Body of pancreas (tissue), 4 donors: ENCODE results near the gene TBC1D24. TPM values are rescaled to one million over a fixed set of nuclear protein-coding genes. Genes with fewer than 3 reads are reported as not detected.

Experiments used
- ATAC-seq: fragments of 150-250 bp; one replicate; pipeline ENCODE4 v1.9.1; 2016
- DNase-seq, 4 donors: peaks; one replicate each; pipeline ENCODE4 v3.0.0-alpha.2; 2019
- H3K27ac ChIP-seq, 4 donors: fragments of 200-600 bp; sonication (generic); 1 replicate in 3 of 4; 2 replicates in 1 of 4; pipeline versions ENCODE4 v1.5.1 to v1.6.1; 2016 to 2019; ENCODE audit warnings: mild to moderate bottlenecking in 1 of 4, mixed read lengths in 1 of 4, moderate library complexity in 1 of 4
- H3K27me3 ChIP-seq, 2 donors: fragments of 200-600 bp; sonication (generic); one replicate each; pipeline ENCODE4 v1.6.0; 2016; ENCODE audit warnings: mild to moderate bottlenecking in 1 of 2
- H3K36me3 ChIP-seq, 2 donors: fragments of 200-600 bp; sonication (generic); replicated peaks in 1 of 2; 2 replicates each; pipeline ENCODE4 v1.5.1; 2016; ENCODE audit warnings: low read depth in 2 of 2; ENCODE audit not compliant: insufficient read depth in 1 of 2
- H3K4me1 ChIP-seq: fragments of 200-600 bp; sonication (generic); one replicate; pipeline ENCODE4 v1.6.0; 2016
- H3K4me3 ChIP-seq, 2 donors: fragments of 200-600 bp; sonication (generic); 1 replicate in 1 of 2; 2 replicates in 1 of 2; pipeline ENCODE4 v1.5.1; 2016 to 2019
- H3K9me3 ChIP-seq, 3 donors: fragments of 200-600 bp; sonication (generic); 1 replicate in 2 of 3; 2 replicates in 1 of 3; pipeline ENCODE4 v1.5.1; 2016
- POLR2A ChIP-seq, 3 donors: fragments of 450-650 bp; IDR thresholded peaks; one replicate each; pipeline ENCODE4 v1.6.1; 2016; ENCODE audit warnings: antibody characterized with exemption in 3 of 3, mild to moderate bottlenecking in 2 of 3
- WGBS, 2 donors: methylation state at CpG; one replicate each; pipeline ENCODE4 v1.1.5; 2017; 5-methylcytosine and 5-hydroxymethylcytosine counted together
- intact Hi-C: fragments of 100-400 bp; cut with DNase I; formaldehyde crosslinking; loops from one replicate; pipeline ENCODE4 v1.15.1; 2023
- total RNA-seq, 2 donors: library from RNA; depleted of rRNA; stranded (reverse); fragments of >200 nt; gene quantifications; one replicate each; pipeline ENCODE4 v1.1.0, GENCODE V29; 2016
- TF ChIP-seq, protein P1 (sequence below), 7 experiments: fragments of 450-650 bp in 4 of 7; fragments of 200-600 bp in 3 of 7; sonication (generic) in 3 of 7; IDR thresholded peaks; one replicate each; pipeline ENCODE4 v1.5.1; 2016 to 2019; ENCODE audit warnings: antibody characterized with exemption in 7 of 7

Gene TBC1D24
- total RNA-seq, 2 donors from 2014 or later = 18.7 to 30.0 TPM

DNA sequence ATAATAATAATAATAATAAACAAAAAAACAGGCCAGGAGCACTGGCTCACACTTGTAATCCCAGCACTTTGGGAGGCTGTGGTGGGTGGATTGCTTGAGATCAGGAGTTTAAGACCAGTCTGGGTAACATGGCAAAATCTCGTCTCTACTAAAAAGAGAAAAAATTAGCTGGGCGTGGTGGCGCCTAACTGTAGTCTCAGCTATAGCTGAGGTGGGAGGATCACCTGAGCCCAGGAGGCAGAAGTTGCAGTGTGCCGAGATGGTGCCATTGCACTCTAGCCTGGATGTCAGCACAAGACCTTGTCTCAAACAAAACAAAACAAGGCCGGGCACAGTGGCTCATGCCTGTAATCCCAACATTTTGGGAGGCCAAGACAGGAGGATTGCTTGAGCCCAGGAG lies 20.1 kb downstream of the TBC1D24 start:
- WGBS, 2 donors = 84 to 91% methylated on average over 5 of the region's 5 CpGs
- Histone ChIP-seq H3K4me3 (no peak overlapping the region), H3K27me3 (no peaks in the 10 kb centered on the region), H3K9me3 (no peaks in the 10 kb centered on the region), H3K27ac (no peak overlapping the region), H3K4me1 (peaks cover 44% of the 10 kb centered on the region), H3K36me3 (peaks cover 0 to 1% of the 10 kb centered on the region in 2 donors)
- no peak for ATAC-seq
- TF ChIP-seq, protein P1, sequence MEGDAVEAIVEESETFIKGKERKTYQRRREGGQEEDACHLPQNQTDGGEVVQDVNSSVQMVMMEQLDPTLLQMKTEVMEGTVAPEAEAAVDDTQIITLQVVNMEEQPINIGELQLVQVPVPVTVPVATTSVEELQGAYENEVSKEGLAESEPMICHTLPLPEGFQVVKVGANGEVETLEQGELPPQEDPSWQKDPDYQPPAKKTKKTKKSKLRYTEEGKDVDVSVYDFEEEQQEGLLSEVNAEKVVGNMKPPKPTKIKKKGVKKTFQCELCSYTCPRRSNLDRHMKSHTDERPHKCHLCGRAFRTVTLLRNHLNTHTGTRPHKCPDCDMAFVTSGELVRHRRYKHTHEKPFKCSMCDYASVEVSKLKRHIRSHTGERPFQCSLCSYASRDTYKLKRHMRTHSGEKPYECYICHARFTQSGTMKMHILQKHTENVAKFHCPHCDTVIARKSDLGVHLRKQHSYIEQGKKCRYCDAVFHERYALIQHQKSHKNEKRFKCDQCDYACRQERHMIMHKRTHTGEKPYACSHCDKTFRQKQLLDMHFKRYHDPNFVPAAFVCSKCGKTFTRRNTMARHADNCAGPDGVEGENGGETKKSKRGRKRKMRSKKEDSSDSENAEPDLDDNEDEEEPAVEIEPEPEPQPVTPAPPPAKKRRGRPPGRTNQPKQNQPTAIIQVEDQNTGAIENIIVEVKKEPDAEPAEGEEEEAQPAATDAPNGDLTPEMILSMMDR (IDR thresholded peaks at IDR 0.05) = no peak
- TF ChIP-seq POLR2A (IDR thresholded peaks at IDR 0.05) = no peak
- intact Hi-C loops = loop anchor here (5.0 to 10.0 kb wide), 3 partner anchors 60 to 223 kb away; no protein-coding TSS in a partner anchor
- DNase-seq = no peak

DNA sequence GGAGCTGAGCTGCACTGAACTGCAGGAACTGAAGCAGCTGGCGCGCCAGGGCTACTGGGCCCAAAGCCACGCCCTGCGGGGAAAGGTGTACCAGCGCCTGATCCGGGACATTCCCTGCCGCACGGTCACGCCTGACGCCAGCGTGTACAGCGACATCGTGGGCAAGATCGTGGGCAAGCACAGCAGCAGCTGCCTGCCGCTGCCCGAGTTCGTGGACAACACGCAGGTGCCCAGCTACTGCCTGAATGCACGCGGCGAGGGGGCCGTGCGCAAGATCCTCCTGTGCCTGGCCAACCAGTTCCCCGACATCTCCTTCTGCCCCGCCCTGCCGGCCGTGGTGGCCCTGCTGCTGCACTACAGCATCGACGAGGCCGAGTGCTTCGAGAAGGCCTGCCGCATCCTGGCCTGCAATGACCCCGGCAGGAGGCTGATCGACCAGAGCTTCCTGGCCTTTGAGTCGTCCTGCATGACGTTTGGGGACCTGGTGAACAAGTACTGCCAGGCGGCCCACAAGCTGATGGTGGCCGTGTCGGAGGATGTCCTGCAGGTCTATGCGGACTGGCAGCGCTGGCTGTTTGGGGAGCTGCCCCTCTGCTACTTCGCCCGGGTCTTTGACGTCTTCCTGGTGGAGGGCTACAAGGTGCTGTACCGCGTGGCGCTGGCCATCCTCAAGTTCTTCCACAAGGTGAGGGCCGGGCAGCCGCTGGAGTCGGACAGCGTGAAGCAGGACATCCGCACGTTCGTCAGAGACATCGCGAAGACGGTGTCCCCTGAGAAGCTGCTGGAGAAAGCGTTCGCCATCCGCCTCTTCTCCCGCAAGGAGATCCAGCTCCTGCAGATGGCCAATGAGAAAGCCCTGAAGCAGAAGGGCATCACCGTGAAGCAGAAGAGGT lies 21.5 kb downstream of the TBC1D24 start:
- Histone ChIP-seq H3K27me3 (no peaks in the 10 kb centered on the region), H3K27ac (peak overlapping the region in 2 of 4 donors; percentile 71), H3K4me3 (no peak overlapping the region), H3K4me1 (peaks cover 58% of the 10 kb centered on the region), H3K36me3 (peaks cover 0 to 1% of the 10 kb centered on the region in 2 donors), H3K9me3 (no peaks in the 10 kb centered on the region)
- WGBS, 2 donors = 94 to 96% methylated on average over 30 to 56 of the region's 62 CpGs
- TF ChIP-seq, protein P1 (IDR thresholded peaks at IDR 0.05) = no peak
- TF ChIP-seq POLR2A (IDR thresholded peaks at IDR 0.05) = no peak
- ATAC-seq = no peak
- intact Hi-C loops = loop anchor here (5.0 to 10.0 kb wide), 3 partner anchors 62 to 224 kb away; no protein-coding TSS in a partner anchor
- DNase-seq = peak in 1 of 4 donors; percentile 12

DNA sequence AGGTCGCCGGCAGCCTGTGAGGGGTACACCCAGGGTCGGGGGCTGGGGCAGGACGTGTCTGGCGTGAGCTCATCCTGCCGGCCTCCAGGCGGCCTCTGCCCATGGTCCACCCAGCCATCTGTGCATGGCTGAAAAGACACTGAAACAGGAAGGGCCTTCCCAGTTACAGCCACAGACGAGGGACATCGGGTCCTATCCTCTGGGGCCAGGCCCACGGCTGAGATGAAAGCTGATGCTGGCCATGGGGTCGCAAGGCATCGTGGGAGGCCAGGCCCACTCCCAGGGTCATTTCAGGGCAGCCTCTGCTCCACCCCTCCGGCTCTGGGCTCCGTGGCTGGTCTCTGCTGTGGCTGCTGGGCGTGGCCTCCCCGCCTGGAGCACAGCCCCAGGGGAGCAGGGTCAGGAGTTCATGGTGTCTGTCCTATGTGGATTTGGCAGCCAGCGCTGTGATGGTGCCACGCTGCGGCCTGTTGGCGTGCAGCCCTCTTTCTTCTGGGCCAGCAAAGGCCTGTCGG lies 22.2 kb downstream of the TBC1D24 start:
- H3K4me1 ChIP-seq = peaks cover 61% of the 10 kb centered on the region
- no peaks in the 10 kb centered on the region for H3K9me3 ChIP-seq
- 63 to 66% methylated on average over 9 to 21 of the region's 21 CpGs for WGBS, 2 donors
- TF ChIP-seq POLR2A (IDR thresholded peaks at IDR 0.05) = no peak
- TF ChIP-seq, protein P1 (IDR thresholded peaks at IDR 0.05) = no peak
- DNase-seq (peak in 3 of 4 donors; percentile 59 to 64 (median 62)), ATAC-seq (peak; percentile 13)
- H3K36me3 ChIP-seq = peaks cover 0 to 1% of the 10 kb centered on the region in 2 donors
- no peaks in the 10 kb centered on the region for H3K27me3 ChIP-seq
- H3K27ac ChIP-seq = peak overlapping the region in 3 of 4 donors; percentile 51 to 71 (median 71)
- intact Hi-C loops = loop anchor here (5.0 to 10.0 kb wide), 3 partner anchors 62 to 225 kb away; no protein-coding TSS in a partner anchor
- no peak overlapping the region for H3K4me3 ChIP-seq

DNA sequence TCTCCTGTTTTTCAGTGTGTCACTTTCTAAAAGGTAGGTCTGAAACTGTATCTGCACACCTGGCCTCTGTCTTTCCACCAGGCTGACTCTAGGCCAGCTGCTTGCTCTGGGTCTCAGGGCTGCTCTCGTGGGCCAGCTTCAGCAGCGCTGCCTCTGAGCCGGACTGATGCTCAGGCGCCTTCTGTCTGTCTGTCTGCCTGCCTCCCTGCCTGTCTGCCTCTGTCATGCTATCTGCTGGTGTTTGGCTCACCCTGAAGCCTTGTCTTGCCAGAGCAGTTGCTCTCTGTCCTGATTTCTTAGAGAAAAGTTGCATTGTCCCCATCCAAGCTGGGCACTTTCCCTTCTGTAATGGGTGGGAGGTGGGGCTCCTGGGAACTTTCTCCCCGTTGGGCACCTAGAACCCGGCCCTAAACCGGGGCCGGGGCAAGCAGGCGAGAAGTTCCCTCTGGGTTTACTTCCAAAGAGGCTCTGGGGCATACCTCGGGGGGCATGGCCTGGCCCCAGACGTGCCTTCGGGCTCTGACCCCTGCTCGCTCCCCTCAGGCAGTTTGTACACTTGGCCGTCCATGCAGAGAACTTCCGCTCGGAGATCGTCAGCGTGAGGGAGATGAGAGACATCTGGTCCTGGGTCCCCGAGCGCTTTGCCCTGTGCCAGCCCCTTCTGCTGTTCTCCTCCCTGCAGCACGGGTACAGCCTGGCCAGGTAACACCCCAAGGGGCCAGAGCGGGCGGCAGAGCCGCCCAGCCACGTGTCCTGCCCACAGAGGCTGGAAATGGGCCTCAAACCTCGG lies 23.0 kb downstream of the TBC1D24 start:
- Histone ChIP-seq H3K27me3 (no peaks in the 10 kb centered on the region), H3K27ac (peak overlapping the region; percentile 51 to 71 (median 68)), H3K36me3 (peaks cover 0 to 1% of the 10 kb centered on the region in 2 donors), H3K4me1 (peaks cover 61% of the 10 kb centered on the region), H3K9me3 (no peaks in the 10 kb centered on the region), H3K4me3 (no peak overlapping the region)
- intact Hi-C loops = loop anchor here (5.0 to 10.0 kb wide), 3 partner anchors 63 to 226 kb away; no protein-coding TSS in a partner anchor
- TF ChIP-seq, protein P1 (IDR thresholded peaks at IDR 0.05) = no peak
- no peak for TF ChIP-seq POLR2A (IDR thresholded peaks at IDR 0.05)
- ATAC-seq = no peak
- WGBS, 2 donors = 77 to 88% methylated on average over 9 to 26 of the region's 26 CpGs
- DNase-seq = peak in 1 of 4 donors; percentile 10
